SK-N-SH (cell line): ENCODE measurements around the gene PALLD. TPM values are rescaled to one million over a fixed set of nuclear protein-coding genes. Genes with fewer than 3 reads are reported as not detected.

Experiments used
- CTCF ChIA-PET: fragments of 300-600, 350-600 bp; formaldehyde crosslinking; extraction: SDS; loops from one replicate; lab custom pipeline; 2021; lab: Yijun Ruan, JAX
- POLR2A ChIA-PET: fragments of 350-600 bp; sonication (Branson Sonifier 250); formaldehyde crosslinking; extraction: SDS; loops from one replicate; lab custom pipeline; 2020; ENCODE audit warnings: antibody characterized with exemption, inconsistent platforms; lab: Yijun Ruan, JAX
- DNase-seq: peaks from one replicate; pipeline ENCODE4 v3.0.0; 2012
- H2AFZ ChIP-seq: fragments of 200-600 bp; sonication (generic); 2 replicates; pipeline ENCODE4 v1.8.1; 2016; ENCODE audit warnings: antibody characterized with exemption, mild to moderate bottlenecking, low read depth
- H3F3A ChIP-seq: fragments of 200-600 bp; sonication (generic); replicated peaks from 2 replicates; pipeline ENCODE3; 2016; ENCODE audit warnings: antibody characterized with exemption, mild to moderate bottlenecking; ENCODE audit not compliant: insufficient read depth
- H3K27ac ChIP-seq, 2 experiments: fragments of 200-500 bp in 1 of 2; fragments of 200-600 bp in 1 of 2; sonication (Bioruptor generic) in 1 of 2; sonication (generic), shearing (Covaris generic) in 1 of 2; 2 replicates each; pipeline versions ENCODE4 v1.5.1 to v1.6.1; 2014 to 2016; ENCODE audit warnings: low read depth in 2 of 2, inconsistent platforms in 1 of 2, low read length in 1 of 2, mild to moderate bottlenecking in 1 of 2, mixed read lengths in 1 of 2
- H3K27me3 ChIP-seq: fragments of 200-600 bp; sonication (generic), shearing (Covaris generic); 2 replicates; pipeline ENCODE4 v1.6.1; 2016; ENCODE audit warnings: mixed run types; ENCODE audit not compliant: insufficient read depth
- H3K36me3 ChIP-seq, 2 experiments: fragments of 200-500 bp in 1 of 2; fragments of 200-600 bp in 1 of 2; sonication (Bioruptor generic) in 1 of 2; sonication (generic) in 1 of 2; replicated peaks in 1 of 2; 2 replicates each; pipeline versions ENCODE3 to v1.5.1; 2014 to 2016; ENCODE audit warnings: low read length in 1 of 2, mild to moderate bottlenecking in 1 of 2; ENCODE audit not compliant: insufficient read depth in 2 of 2, control insufficient read depth in 1 of 2
- H3K4me1 ChIP-seq, 2 experiments: fragments of 200-500 bp in 1 of 2; fragments of 200-600 bp in 1 of 2; sonication (Bioruptor generic) in 1 of 2; sonication (generic), shearing (Covaris generic) in 1 of 2; 2 replicates each; pipeline versions ENCODE4 v1.5.1 to v1.6.1; 2014 to 2016; ENCODE audit warnings: low read depth in 1 of 2, low read length in 1 of 2, mixed run types in 1 of 2; ENCODE audit not compliant: insufficient read depth in 2 of 2, control insufficient read depth in 1 of 2
- H3K4me2 ChIP-seq: fragments of 200-600 bp; sonication (generic), shearing (Covaris generic); 2 replicates; pipeline ENCODE4 v1.6.1; 2017; ENCODE audit warnings: mixed run types
- H3K4me3 ChIP-seq, 2 experiments: fragments of 200-500 bp in 1 of 2; fragments of 200-600 bp in 1 of 2; sonication (Bioruptor generic) in 1 of 2; sonication (generic), shearing (Covaris generic) in 1 of 2; 2 replicates each; pipeline versions ENCODE4 v1.5.1 to v1.8.1; 2014 to 2016; ENCODE audit warnings: low read depth in 2 of 2, inconsistent platforms in 1 of 2, low read length in 1 of 2, mild to moderate bottlenecking in 1 of 2, mixed read lengths in 1 of 2, moderate library complexity in 1 of 2
- H3K79me2 ChIP-seq: fragments of 200-600 bp; sonication (generic); 2 replicates; pipeline ENCODE4 v1.8.1; 2017; ENCODE audit warnings: mild to moderate bottlenecking; ENCODE audit not compliant: insufficient read depth
- H3K9ac ChIP-seq: fragments of 200-600 bp; sonication (generic); 2 replicates; pipeline ENCODE4 v1.6.1; 2017; ENCODE audit warnings: mixed run types
- H3K9me2 ChIP-seq: fragments of 200-600 bp; sonication (generic); 2 replicates; pipeline ENCODE4 v1.6.1; 2017; ENCODE audit warnings: mixed run types
- H3K9me3 ChIP-seq: fragments of 200-600 bp; sonication (generic); 2 replicates; pipeline ENCODE4 v1.6.1; 2017; ENCODE audit warnings: mixed run types, mild to moderate bottlenecking, moderate library complexity
- H4K20me1 ChIP-seq: fragments of 200-600 bp; sonication (generic); 2 replicates; pipeline ENCODE4 v1.6.1; 2017; ENCODE audit warnings: mild to moderate bottlenecking, mixed run types; ENCODE audit not compliant: insufficient read depth
- ELF1 ChIP-seq: IDR thresholded peaks from 2 replicates; pipeline ENCODE4 v1.4.0; 2012
- EP300 ChIP-seq, 2 experiments: IDR thresholded peaks; 2 replicates each; pipeline versions ENCODE4 v1.4.0 to v1.6.1; 2012; ENCODE audit warnings: borderline replicate concordance in 1 of 2, low read depth in 1 of 2, low read length in 1 of 2
- EZH2phosphoT487 ChIP-seq: fragments of 200-600 bp; sonication (generic); IDR thresholded peaks from 2 replicates; pipeline ENCODE4 v1.6.1; 2017; ENCODE audit warnings: low read depth, mixed run types, mild to moderate bottlenecking, antibody characterized with exemption, moderate library complexity, borderline replicate concordance
- FOXM1 ChIP-seq: IDR thresholded peaks from 2 replicates; pipeline ENCODE4 v1.4.0; 2012; ENCODE audit warnings: low read depth, mild to moderate bottlenecking
- GABPA ChIP-seq: IDR thresholded peaks from 2 replicates; pipeline ENCODE4 v1.4.0; 2012; ENCODE audit warnings: low read depth, mild to moderate bottlenecking
- GATA2 ChIP-seq: sonication (generic); formaldehyde crosslinking; IDR thresholded peaks from 2 replicates; pipeline ENCODE4 v1.5.0; 2020; ENCODE audit warnings: mild to moderate bottlenecking, missing genetic modification reagents
- NFIC ChIP-seq: IDR thresholded peaks from 2 replicates; pipeline ENCODE4 v1.4.0; 2012; ENCODE audit warnings: borderline replicate concordance
- PBX3 ChIP-seq: IDR thresholded peaks from 2 replicates; pipeline ENCODE4; 2012
- POLR2AphosphoS5 ChIP-seq: IDR thresholded peaks from 2 replicates; pipeline ENCODE4 v1.6.1; 2012; ENCODE audit warnings: low read depth, low read length
- RFX5 ChIP-seq: IDR thresholded peaks from 2 replicates; pipeline ENCODE4 v1.6.1; 2012; ENCODE audit warnings: mild to moderate bottlenecking, improper control_type of control experiment, low read length
- TCF12 ChIP-seq: IDR thresholded peaks from 2 replicates; pipeline ENCODE4 v1.4.0; 2012
- YY1 ChIP-seq: IDR thresholded peaks from 2 replicates; pipeline ENCODE4 v1.4.0; 2012; ENCODE audit warnings: low read depth, mild to moderate bottlenecking
- ZBTB33 ChIP-seq: IDR thresholded peaks from 2 replicates; pipeline ENCODE4 v1.4.0; 2012; ENCODE audit warnings: low read depth, borderline replicate concordance
- WGBS: methylation state at CpG from one replicate; pipeline ENCODE4 v1.1.6; 2017; ENCODE audit warnings: low lambda C conversion rate; 5-methylcytosine and 5-hydroxymethylcytosine counted together
- polyA plus RNA-seq, 3 experiments: library from polyadenylated mRNA; depleted of rRNA; stranded (reverse); fragments of >200 nt; gene quantifications; 2 replicates each; pipeline ENCODE4 v1.2.3, GENCODE V29; 2012
- TF ChIP-seq, protein P1 (sequence below): IDR thresholded peaks from 2 replicates; pipeline ENCODE4 v1.4.0; 2012; ENCODE audit warnings: low read depth
- TF ChIP-seq, protein P2 (sequence below): IDR thresholded peaks from 2 replicates; pipeline ENCODE4 v1.4.0; 2012; ENCODE audit warnings: low read depth, borderline replicate concordance
- TF ChIP-seq, protein P3 (sequence below): IDR thresholded peaks from 2 replicates; pipeline ENCODE4 v1.6.1; 2012; ENCODE audit warnings: mild to moderate bottlenecking, low read depth, low read length, moderate library complexity

PALLD gene
- polyA plus RNA-seq, 1 of the 3 experiments (the other 2 are of a cell fraction): 33.0 TPM

DNA sequence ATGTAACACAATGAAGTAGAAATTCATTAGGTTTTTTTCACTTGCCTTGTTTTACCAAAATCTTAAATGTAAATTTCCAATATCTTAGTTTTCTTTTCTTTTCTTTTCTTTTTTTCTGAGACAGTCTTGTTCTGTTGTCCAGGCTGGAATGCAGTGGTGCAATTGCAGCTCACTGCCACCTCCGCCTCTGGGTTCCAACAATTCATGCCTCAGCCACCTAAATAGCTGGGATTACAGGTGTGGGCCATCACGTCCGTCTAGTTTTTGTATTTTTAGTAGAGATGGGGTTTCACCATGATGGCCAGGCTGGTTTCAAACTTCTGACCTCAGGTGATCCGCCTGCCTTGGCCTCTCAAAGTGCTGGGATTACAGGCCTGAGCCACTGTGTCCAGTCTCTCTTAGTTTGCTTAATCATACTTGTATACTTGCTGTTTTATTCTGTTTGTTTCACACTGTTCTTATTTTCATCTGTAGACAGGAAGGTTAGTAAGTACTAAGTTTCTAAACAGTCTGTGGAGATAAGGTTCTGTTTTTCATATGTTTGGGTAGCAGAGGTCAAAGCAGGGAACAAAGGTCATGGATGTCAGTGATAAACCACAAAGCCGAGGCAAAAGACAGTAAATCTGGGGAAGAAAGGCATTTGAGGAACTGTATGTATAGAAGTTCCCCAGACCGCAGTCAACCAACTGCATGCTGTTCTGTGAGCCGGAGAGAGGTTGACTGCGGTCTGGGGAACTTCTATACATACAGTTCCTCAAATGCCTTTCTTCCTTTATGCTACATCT lies 384.2 kb downstream of the PALLD start:
- Histone ChIP-seq H4K20me1 (no peaks in the 10 kb centered on the region), H3K4me2 (no peak overlapping the region), H3K4me3 (no peak overlapping the region), H3K9me2 (no peaks in the 10 kb centered on the region), H3K27ac (no peak overlapping the region), H3K9me3 (no peaks in the 10 kb centered on the region), H2AFZ (no peak overlapping the region), H3F3A (peaks cover 36% of the 10 kb centered on the region), H3K36me3 (peaks cover 44 to 49% of the 10 kb centered on the region in 2 experiments), H3K4me1 (peaks cover 0 to 9% of the 10 kb centered on the region in 2 experiments; a peak in 3 of 4 replicates), H3K79me2 (peaks cover 88% of the 10 kb centered on the region), H3K9ac (no peak overlapping the region), H3K27me3 (no peaks in the 10 kb centered on the region)
- 93% methylated on average over 8 of the region's 8 CpGs for WGBS
- CTCF ChIA-PET: interaction anchor here (1.2 to 1.7 kb wide), 2 partner anchors 32 to 48 kb away, joined by 3 to 5 read pairs; no protein-coding TSS in a partner anchor
- POLR2A ChIA-PET: no interaction called here
- DNase-seq: no peak
- TF ChIP-seq POLR2AphosphoS5 (no peak), RFX5 (no peak), ZBTB33 (no peak), GATA2 (no peak), PBX3 (no peak), GABPA (no peak), TCF12 (no peak), EP300 (IDR thresholded peaks at IDR 0.05; ENCODE audit: borderline replicate concordance in 1 of 2, low read depth in 1 of 2, low read length in 1 of 2) (no peak), NFIC (no peak)
- TF ChIP-seq, protein P1, sequence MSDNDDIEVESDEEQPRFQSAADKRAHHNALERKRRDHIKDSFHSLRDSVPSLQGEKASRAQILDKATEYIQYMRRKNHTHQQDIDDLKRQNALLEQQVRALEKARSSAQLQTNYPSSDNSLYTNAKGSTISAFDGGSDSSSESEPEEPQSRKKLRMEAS: no peak
- TF ChIP-seq, protein P2, sequence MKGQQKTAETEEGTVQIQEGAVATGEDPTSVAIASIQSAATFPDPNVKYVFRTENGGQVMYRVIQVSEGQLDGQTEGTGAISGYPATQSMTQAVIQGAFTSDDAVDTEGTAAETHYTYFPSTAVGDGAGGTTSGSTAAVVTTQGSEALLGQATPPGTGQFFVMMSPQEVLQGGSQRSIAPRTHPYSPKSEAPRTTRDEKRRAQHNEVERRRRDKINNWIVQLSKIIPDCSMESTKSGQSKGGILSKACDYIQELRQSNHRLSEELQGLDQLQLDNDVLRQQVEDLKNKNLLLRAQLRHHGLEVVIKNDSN: no peak
- TF ChIP-seq, all 33 proteins: peak for 0

DNA sequence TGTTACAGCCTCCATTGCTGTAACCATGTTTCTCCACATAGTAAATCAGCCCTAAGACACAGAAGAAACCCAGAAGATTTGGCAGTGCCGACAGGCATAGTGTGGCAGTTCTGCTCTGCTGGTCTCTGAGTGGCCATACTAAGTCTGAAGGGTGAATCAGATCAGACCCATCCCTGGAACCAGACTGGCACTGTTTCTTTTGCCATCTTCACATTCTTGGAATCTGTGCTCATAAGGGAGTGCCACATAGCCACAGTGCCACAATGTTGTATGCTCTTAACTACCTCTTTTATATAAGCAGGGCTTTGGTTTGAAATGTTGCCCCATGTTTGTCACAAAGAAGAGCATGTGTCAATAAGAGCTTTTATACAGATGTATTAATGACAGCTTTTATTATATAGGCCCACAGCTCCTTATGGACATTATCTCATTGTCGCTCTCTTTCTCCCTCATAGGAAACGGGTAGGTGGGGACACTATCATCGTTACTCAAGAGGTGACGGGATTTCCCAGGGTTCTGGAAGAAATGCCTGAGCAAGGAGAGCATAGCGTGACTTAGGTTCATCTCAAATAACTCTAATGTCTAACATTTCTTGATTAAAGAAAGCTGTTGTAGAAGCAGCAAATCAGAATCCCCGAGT lies 385.0 kb downstream of the PALLD start:
- ChIA-PET CTCF (interaction anchor here (1.1 to 1.2 kb wide), 2 partner anchors 296 to 368 kb away, joined by 3 to 4 read pairs; no protein-coding TSS in a partner anchor), POLR2A (no interaction called here)
- Histone ChIP-seq H3K79me2 (peaks cover 87% of the 10 kb centered on the region), H3K36me3 (peaks cover 44 to 48% of the 10 kb centered on the region in 2 experiments), H2AFZ (no peak overlapping the region), H3K4me1 (peaks cover 0 to 15% of the 10 kb centered on the region in 2 experiments; a peak in 3 of 4 replicates), H3F3A (peaks cover 43% of the 10 kb centered on the region), H3K4me3 (no peak overlapping the region), H4K20me1 (no peaks in the 10 kb centered on the region), H3K9me3 (no peaks in the 10 kb centered on the region), H3K4me2 (no peak overlapping the region), H3K27ac (no peak overlapping the region), H3K9me2 (no peaks in the 10 kb centered on the region), H3K9ac (no peak overlapping the region), H3K27me3 (no peaks in the 10 kb centered on the region)
- no peak for DNase-seq
- over 99% methylated on average over 7 of the region's 7 CpGs for WGBS
- TF ChIP-seq FOXM1 (no peak), ELF1 (no peak), EZH2phosphoT487 (no peak), POLR2AphosphoS5 (no peak), GABPA (no peak), YY1 (no peak)
- TF ChIP-seq, protein P1: no peak
- TF ChIP-seq, protein P3, sequence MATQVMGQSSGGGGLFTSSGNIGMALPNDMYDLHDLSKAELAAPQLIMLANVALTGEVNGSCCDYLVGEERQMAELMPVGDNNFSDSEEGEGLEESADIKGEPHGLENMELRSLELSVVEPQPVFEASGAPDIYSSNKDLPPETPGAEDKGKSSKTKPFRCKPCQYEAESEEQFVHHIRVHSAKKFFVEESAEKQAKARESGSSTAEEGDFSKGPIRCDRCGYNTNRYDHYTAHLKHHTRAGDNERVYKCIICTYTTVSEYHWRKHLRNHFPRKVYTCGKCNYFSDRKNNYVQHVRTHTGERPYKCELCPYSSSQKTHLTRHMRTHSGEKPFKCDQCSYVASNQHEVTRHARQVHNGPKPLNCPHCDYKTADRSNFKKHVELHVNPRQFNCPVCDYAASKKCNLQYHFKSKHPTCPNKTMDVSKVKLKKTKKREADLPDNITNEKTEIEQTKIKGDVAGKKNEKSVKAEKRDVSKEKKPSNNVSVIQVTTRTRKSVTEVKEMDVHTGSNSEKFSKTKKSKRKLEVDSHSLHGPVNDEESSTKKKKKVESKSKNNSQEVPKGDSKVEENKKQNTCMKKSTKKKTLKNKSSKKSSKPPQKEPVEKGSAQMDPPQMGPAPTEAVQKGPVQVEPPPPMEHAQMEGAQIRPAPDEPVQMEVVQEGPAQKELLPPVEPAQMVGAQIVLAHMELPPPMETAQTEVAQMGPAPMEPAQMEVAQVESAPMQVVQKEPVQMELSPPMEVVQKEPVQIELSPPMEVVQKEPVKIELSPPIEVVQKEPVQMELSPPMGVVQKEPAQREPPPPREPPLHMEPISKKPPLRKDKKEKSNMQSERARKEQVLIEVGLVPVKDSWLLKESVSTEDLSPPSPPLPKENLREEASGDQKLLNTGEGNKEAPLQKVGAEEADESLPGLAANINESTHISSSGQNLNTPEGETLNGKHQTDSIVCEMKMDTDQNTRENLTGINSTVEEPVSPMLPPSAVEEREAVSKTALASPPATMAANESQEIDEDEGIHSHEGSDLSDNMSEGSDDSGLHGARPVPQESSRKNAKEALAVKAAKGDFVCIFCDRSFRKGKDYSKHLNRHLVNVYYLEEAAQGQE: no peak
